ENCODE measurements around the gene MAPRE3.
A peak's percentile ranks its signal among the peaks of the same experiment; 100 is the strongest.
"Not testable (repeated sequence)": the region's sequence is repeated elsewhere in the genome, so short reads cannot be mapped to it uniquely, and the experiment has no call there.

MAPRE3 gene

DNA sequence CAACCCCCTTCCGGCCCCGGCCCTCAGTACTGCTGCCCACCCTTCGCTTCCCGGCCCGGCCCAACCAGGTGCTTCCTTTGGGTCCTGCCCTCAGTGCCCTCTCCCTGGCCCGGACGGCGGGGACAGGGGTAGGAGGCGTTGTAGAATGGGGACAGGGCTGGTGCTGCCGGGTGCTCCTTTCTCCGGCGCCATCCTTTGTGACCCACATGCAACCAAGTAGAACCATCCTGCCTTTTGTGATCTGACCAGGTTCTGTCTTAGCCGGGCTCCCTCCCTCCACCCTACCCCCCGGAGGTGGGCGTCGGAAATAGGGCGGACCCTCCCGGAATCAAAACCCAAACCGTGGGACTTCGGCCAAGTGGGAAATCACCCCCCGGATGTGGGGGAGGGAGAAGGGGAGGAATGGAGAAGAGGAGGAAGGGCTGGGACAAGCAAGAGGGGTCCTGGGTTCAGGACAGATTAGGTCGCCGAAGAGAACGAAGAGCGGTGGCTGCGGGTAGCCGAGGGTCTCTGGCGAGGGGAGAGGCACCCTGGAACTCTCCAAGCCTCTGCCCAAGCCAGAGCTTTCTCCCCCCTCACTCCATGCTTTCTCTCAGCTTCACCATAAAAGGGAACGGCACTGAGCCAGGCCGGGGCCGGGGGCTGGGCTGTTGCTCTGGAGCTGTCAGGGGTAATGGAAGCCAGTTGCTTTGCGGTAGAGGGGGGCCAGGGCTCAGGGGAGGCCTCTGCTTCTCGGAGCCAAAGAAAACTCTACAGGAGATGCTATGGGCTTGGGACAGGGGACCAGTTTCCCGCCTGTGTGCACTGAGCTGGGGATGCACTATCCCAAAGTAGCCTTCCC is 101.8 kb downstream of the MAPRE3 start:
- no peak for DNase-seq

DNA sequence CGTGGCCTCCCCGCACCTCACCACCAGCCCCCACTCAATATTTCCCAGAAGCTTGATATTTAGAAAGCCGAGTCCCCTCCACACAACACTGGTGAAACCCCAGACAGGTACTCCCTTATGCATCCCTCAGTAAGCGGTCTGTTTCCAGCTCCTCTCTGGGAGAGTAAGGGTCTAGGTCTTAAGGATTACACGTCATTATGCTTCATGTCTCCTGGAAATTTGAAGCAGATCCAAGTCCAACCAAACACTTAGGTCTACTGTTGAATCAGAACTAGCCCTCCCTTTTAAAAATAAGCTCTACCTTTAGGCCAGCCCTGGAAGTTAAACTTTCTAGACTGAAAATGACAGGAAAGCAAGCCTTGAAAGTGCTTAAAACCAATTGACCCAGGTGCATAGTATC is 102.5 kb downstream of the MAPRE3 start:
- no peak for DNase-seq

DNA sequence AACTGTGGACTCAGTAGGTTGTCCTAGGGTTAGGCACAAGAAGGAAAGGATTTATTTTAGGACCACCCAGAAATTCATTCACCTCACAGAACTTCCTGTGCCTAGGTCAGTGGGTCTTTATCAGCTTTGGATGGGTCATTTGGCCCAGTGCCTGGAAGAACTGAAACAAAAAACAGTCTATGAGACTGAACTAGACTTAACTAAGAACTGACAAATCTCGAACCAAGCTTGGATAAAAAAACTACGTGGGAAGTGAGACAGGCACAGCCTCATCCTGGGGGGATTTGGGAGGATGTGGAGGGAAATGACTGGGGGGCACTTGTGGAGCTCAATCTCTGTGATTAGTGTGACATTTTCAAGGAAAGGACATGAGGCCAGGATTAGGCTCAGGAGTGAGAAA is 103.3 kb downstream of the MAPRE3 start:
- no peak for DNase-seq

DNA sequence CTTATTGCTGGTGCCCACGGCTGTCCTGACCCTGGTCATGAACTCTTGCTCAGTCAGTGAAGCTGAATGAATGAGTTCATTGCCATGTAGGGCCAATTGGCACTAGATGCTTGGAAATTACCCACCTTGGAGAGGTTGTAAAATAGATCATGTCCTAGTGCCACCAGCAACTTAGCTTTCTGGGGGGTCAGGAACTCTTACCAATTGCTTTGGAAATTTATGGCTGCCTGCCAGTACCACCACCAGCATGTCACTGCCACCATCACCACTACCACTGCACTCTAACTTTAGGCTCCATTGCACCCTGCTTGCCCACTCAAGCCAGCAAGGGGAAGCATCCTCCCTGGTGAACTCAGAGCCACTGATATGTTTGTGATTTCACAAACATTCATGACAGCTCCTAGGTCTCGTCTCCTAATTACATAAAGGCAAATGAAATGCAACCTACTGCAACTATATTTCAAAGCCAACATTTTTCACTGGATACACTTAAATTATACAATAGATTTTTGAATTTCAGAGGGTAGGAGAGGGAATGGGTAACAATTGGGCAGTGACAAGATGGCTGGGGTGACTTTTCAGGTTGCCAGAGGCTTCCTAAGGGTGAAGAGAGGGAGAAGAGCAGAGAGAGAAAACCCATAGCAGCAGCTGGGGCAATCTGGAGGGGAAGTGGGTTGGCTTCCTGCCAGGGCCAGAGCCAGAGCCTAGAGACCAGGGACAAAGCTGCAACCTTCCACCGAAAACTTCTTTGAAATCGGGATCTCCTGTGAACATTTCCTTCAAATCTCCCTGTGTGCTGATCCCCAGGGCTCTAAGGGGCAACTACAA is 104.5 kb downstream of the MAPRE3 start:
- peak; percentile 56 to 72 for DNase-seq

DNA sequence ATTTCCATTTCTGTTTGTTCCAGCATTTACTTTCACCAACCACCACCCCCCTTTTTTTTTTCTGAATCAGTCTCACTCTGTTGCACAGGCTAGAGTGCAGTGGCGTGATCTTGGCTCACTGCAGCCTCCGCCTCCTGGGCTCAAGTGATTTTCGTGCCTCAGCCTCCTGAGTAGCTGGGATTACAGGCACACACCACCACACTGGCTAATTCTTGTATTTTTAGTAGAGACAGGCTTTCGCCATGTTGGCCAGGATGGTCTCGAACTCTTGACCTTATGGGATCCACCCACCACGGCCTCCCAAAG is 105.1 kb downstream of the MAPRE3 start:
- DNase-seq = not testable (repeated sequence)

DNA sequence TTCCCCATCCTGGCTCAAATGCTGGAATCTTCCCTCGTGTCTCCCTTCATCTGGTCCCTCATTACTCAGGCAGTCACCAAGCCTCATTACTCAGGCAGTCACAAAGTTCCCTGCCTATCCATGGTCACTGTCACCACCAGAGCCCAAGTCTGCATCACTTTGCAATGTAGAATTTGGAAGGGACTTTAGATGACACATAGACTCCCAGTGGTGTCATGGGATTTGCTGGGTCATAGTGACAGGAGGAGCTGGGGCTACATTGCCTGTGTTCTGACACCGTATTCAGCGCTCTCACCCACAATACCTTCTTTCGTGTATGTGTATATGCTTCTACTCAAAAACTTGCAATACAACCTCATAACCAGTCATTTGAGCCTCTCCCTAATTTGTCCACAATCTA is 105.9 kb downstream of the MAPRE3 start:
- DNase-seq = no peak
